Activated naive CD8-positive, alpha-beta T cell treated with anti-CD3 and anti-CD28 coated beads for 36 hours (primary cell): Measurements from ENCODE around the gene MCC. TPM values are rescaled to one million over a fixed set of nuclear protein-coding genes. Genes with fewer than 3 reads are reported as not detected.

Source experiments
- DNase-seq: peaks from one replicate; pipeline ENCODE4 v3.0.0; 2021
- H3K27ac Mint-ChIP-seq: one replicate; pipeline ENCODE4 v1.8.0; 2022; ENCODE audit warnings: mild to moderate bottlenecking, moderate library complexity, mixed read lengths
- H3K27me3 Mint-ChIP-seq: one replicate; pipeline ENCODE4 v1.8.0; 2022; ENCODE audit warnings: mild to moderate bottlenecking, mixed read lengths
- H3K36me3 Mint-ChIP-seq: one replicate; pipeline ENCODE4 v1.8.0; 2021; ENCODE audit warnings: mild to moderate bottlenecking, mixed read lengths
- H3K4me1 Mint-ChIP-seq: one replicate; pipeline ENCODE4 v1.8.0; 2021; ENCODE audit warnings: mixed read lengths
- H3K4me3 Mint-ChIP-seq: one replicate; pipeline ENCODE4 v1.8.0; 2022; ENCODE audit warnings: mild to moderate bottlenecking, moderate library complexity, mixed read lengths
- H3K9me3 Mint-ChIP-seq: one replicate; pipeline ENCODE4 v1.8.0; 2022; ENCODE audit warnings: mixed read lengths
- total RNA-seq, 2 experiments: library from RNA; stranded (reverse); gene quantifications; one replicate each; pipeline ENCODE4 v1.2.3, GENCODE V29; 2021

Gene MCC
- total RNA-seq, 2 experiments from 2014 or later: 2.4 to 2.9 TPM

GRCh38 chr5:112973036-112973435 lies 515.2 kb downstream of the MCC start:
- Mint-ChIP-seq H3K36me3 (peaks cover 5% of the 10 kb centered on the region), H3K9me3 (no peaks in the 10 kb centered on the region), H3K27me3 (no peaks in the 10 kb centered on the region), H3K27ac (no peak overlapping the region), H3K4me1 (peaks cover 10% of the 10 kb centered on the region), H3K4me3 (no peak overlapping the region)
- DNase-seq: no peak

Other genes with a start within 250 kb of the MCC start
- not detected for gene TSSK1B, start 53.5 kb downstream of the MCC start, total RNA-seq
- gene YTHDC2, start 25.2 kb upstream of the MCC start, total RNA-seq: 10 to 100 TPM; 26.1 to 27.8 TPM